ENCODE data around the gene POLN. TPM values are rescaled to one million over a fixed set of nuclear protein-coding genes. Genes with fewer than 3 reads are reported as not detected.

Gene POLN
- total RNA-seq, 1 experiment from 2014 or later = 1.3 TPM

DNA sequence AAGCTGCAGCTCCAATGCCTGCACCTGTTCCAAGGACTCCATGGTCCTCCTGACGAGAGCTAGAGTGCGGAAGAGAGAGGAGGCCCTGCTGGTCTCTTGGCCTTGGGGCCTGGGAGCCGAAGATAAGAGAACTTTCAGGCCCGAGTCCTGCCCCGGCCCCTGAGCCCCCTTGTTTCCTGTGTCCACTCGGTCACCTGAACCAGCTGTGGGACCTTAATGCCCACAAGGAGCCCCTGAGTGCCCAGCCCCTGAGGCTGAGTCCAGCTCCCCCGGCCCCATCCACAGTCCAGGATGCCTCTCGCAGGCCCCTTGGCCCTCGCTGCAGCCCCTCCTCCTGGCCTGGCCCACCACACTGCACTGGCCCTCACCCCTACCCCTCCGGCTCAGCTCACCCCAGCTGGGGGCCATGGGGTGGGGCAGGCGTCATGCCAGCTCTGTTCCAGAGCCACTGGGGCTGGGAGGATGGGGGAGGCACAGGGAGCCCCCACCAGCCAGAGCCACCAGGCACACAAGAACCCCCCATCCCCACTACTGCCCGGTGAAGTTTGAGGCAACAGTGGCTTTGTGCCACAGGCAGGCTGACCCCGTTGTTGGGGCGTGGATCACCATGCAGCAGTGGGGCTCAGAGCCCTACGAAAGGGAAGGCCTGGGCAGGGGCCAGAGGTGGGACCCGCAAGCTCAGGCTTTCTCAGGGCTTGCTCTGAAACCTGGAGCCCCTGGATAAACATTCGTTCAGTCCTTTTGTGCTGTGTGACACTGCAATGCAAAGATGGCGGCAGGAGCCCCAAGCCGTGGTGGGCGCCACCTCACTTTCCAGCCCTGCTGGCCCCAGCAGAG is 168.7 kb downstream of the POLN start:
- Histone ChIP-seq H2AFZ (no peak overlapping the region), H3K36me3 (ENCODE audit: low read depth) (no peaks in the 10 kb centered on the region), H3K4me2 (no peak overlapping the region), H3F3A (ENCODE audit: insufficient read depth, low read depth) (no peaks in the 10 kb centered on the region; the same call in 1 of the 2 replicates), H3K9me2 (ENCODE audit: insufficient read depth) (no peaks in the 10 kb centered on the region), H3K9me3 (ENCODE audit: insufficient read depth, low read depth) (no peaks in the 10 kb centered on the region), H3K27me3 (ENCODE audit: insufficient read depth, low read depth) (no peaks in the 10 kb centered on the region), H3K4me3 (no peak overlapping the region), H3K79me2 (ENCODE audit: low read depth) (no peaks in the 10 kb centered on the region), H4K20me1 (ENCODE audit: insufficient read depth) (no peaks in the 10 kb centered on the region), H3K4me1 (replicated peaks; ENCODE audit: insufficient read depth) (no peaks in the 10 kb centered on the region), H3K27ac (no peak overlapping the region)
- no peak for DNase-seq
- intact Hi-C loops (cut with micrococcal nuclease; ENCODE audit: unreplicated experiment) = no loop called here
- TF ChIP-seq EZH2 (IDR thresholded peaks at IDR 0.05; ENCODE audit: low read depth) = no peak
- TF ChIP-seq, protein P1, sequence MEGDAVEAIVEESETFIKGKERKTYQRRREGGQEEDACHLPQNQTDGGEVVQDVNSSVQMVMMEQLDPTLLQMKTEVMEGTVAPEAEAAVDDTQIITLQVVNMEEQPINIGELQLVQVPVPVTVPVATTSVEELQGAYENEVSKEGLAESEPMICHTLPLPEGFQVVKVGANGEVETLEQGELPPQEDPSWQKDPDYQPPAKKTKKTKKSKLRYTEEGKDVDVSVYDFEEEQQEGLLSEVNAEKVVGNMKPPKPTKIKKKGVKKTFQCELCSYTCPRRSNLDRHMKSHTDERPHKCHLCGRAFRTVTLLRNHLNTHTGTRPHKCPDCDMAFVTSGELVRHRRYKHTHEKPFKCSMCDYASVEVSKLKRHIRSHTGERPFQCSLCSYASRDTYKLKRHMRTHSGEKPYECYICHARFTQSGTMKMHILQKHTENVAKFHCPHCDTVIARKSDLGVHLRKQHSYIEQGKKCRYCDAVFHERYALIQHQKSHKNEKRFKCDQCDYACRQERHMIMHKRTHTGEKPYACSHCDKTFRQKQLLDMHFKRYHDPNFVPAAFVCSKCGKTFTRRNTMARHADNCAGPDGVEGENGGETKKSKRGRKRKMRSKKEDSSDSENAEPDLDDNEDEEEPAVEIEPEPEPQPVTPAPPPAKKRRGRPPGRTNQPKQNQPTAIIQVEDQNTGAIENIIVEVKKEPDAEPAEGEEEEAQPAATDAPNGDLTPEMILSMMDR (conservative IDR thresholded peaks at IDR 0.05) = no peak
- ChIA-PET CTCF (no interaction called here), POLR2A (ENCODE audit: unreplicated experiment) (interaction anchor here (0.7 kb wide), 1 partner anchor 72 kb away, joined by 5 read pairs; no protein-coding TSS in a partner anchor)
- BruUV-seq (replicated peaks) = no TSS peak

DNA sequence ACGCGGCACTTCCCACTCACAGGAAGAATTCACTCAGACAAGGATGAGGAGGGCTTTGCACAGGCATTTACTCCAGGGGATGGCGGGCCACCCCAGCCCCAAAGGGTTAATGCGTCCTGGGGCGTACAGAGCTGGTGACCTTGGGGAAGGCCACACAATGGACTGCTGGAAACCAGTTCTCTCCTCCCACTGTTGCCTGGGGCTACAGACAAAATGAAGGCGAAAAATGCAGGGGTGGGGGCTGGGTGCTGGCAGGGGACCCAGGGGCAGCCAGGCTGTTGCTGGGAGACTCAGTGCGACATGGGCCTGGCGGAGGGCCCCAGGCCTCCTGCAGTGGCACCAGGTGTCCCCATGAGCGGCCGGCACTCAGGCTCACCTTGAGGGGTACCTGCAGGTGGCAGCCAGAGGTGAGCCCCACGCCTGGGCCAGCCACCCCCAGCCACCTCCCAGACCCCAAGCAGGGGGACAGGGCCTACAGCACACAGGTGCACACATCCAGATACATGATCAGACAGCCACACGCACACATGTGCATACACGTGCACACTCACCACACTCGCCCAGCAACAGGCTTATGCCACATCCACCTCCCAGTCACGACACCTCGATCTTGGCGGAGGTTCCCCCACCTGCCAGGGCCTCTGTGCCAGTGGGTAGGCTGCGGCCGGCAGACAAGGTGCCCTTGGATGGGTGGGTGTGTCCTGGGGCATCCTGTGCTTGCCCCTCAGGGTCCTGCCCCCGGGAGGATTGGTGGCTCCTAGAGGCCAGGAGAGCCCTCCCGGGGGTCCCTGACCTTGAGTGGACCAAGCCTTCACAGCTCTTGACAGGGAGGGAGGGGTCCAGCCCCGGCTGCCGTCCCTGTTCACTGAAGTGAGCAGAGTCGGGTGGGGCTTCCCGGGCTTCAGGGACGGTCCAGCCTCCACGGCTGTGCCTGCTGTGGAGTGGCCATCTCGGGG is 169.7 kb downstream of the POLN start:
- Histone ChIP-seq H3K79me2 (ENCODE audit: low read depth) (no peaks in the 10 kb centered on the region), H3K4me1 (replicated peaks; ENCODE audit: insufficient read depth) (no peaks in the 10 kb centered on the region), H3K9me3 (ENCODE audit: insufficient read depth, low read depth) (no peaks in the 10 kb centered on the region), H3K36me3 (ENCODE audit: low read depth) (no peaks in the 10 kb centered on the region), H2AFZ (no peak overlapping the region), H3F3A (ENCODE audit: insufficient read depth, low read depth) (peaks cover 3% of the 10 kb centered on the region; the same call in 1 of the 2 replicates), H3K9me2 (ENCODE audit: insufficient read depth) (no peaks in the 10 kb centered on the region), H3K27me3 (ENCODE audit: insufficient read depth, low read depth) (no peaks in the 10 kb centered on the region), H3K4me3 (no peak overlapping the region), H4K20me1 (ENCODE audit: insufficient read depth) (no peaks in the 10 kb centered on the region), H3K27ac (no peak overlapping the region), H3K4me2 (no peak overlapping the region)
- TF ChIP-seq, protein P1 (conservative IDR thresholded peaks at IDR 0.05) = no peak
- no peak for TF ChIP-seq EZH2 (IDR thresholded peaks at IDR 0.05; ENCODE audit: low read depth)
- ChIA-PET POLR2A (ENCODE audit: unreplicated experiment) (interaction anchor here (0.7 kb wide), 2 partner anchors 71 to 93 kb away, joined by 5 to 33 read pairs; no protein-coding TSS in a partner anchor), CTCF (no interaction called here)
- BruUV-seq (replicated peaks) = no TSS peak
- intact Hi-C loops (cut with micrococcal nuclease; ENCODE audit: unreplicated experiment) = no loop called here
- DNase-seq = no peak

DNA sequence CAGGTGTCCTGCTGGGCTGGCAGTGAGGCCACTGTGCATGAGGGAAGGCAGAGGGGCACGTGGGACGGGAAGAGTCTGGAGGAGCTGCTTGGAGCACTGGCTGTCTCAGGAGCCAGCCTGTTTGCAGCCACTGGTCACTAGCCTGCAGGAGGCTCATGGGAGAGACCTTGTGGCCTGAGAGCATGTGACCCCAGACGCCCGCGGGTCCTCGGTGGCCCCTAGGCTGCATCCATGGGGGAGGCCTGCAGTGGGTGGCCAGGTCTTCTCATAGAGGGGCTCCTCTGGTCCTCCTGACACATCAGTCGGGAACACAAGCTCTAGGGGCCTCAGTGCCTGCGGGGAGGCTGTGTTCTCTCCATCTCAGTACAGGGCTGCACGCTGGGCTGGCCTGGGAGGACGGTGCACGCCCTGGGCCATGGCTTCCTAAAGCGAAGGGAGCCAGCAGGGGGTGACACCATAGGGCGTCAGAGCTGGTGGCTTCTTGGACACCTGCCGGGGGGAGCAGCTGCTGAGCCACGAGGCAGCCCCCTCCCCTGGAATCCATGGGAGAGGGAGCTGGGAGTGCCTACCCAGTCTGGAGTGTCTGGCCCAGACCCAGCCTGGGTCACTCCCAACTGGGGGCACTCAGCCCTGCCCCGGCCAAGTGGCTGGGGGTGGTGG is 170.5 kb downstream of the POLN start:
- Histone ChIP-seq H3F3A (ENCODE audit: insufficient read depth, low read depth) (peaks cover 3% of the 10 kb centered on the region; the same call in 1 of the 2 replicates), H2AFZ (no peak overlapping the region), H3K27me3 (ENCODE audit: insufficient read depth, low read depth) (no peaks in the 10 kb centered on the region), H3K9me3 (ENCODE audit: insufficient read depth, low read depth) (no peaks in the 10 kb centered on the region), H3K79me2 (ENCODE audit: low read depth) (no peaks in the 10 kb centered on the region), H3K4me1 (replicated peaks; ENCODE audit: insufficient read depth) (no peaks in the 10 kb centered on the region), H3K4me3 (no peak overlapping the region), H3K36me3 (ENCODE audit: low read depth) (no peaks in the 10 kb centered on the region), H4K20me1 (ENCODE audit: insufficient read depth) (no peaks in the 10 kb centered on the region), H3K27ac (no peak overlapping the region), H3K9me2 (ENCODE audit: insufficient read depth) (no peaks in the 10 kb centered on the region), H3K4me2 (no peak overlapping the region)
- TF ChIP-seq, protein P1 (conservative IDR thresholded peaks at IDR 0.05) = no peak
- TF ChIP-seq EZH2 (IDR thresholded peaks at IDR 0.05; ENCODE audit: low read depth) = no peak
- no TSS peak for BruUV-seq (replicated peaks)
- POLR2A ChIA-PET (ENCODE audit: unreplicated experiment) = interaction anchor here (0.7 kb wide), 1 partner anchor 94 kb away, joined by 33 read pairs; no protein-coding TSS in a partner anchor
- intact Hi-C loops (cut with micrococcal nuclease; ENCODE audit: unreplicated experiment) = no loop called here
- CTCF ChIA-PET = interaction anchor here (0.6 to 0.7 kb wide), 2 partner anchors 12 to 115 kb away, joined by 3 to 10 read pairs; no protein-coding TSS in a partner anchor
- no peak for DNase-seq

All from PC-9 (cell line).